ENCODE results near the gene CHMP1A. TPM values are rescaled to one million over a fixed set of nuclear protein-coding genes. Genes with fewer than 3 reads are reported as not detected.
A peak's percentile ranks its signal among the peaks of the same experiment; 100 is the strongest.

The CHMP1A gene
- total RNA-seq, 1 experiment from 2014 or later, result 107 TPM

GRCh38 chr16:89624777-89625761 lies 32.4 kb downstream of the CHMP1A start:
- DNase-seq (ENCODE audit: low read depth), result no peak

GRCh38 chr16:89623511-89624261 lies 33.8 kb downstream of the CHMP1A start:
- no peak for DNase-seq (ENCODE audit: low read depth)

GRCh38 chr16:89621698-89622409 lies 35.7 kb downstream of the CHMP1A start:
- no peak for DNase-seq (ENCODE audit: low read depth)

DNA sequence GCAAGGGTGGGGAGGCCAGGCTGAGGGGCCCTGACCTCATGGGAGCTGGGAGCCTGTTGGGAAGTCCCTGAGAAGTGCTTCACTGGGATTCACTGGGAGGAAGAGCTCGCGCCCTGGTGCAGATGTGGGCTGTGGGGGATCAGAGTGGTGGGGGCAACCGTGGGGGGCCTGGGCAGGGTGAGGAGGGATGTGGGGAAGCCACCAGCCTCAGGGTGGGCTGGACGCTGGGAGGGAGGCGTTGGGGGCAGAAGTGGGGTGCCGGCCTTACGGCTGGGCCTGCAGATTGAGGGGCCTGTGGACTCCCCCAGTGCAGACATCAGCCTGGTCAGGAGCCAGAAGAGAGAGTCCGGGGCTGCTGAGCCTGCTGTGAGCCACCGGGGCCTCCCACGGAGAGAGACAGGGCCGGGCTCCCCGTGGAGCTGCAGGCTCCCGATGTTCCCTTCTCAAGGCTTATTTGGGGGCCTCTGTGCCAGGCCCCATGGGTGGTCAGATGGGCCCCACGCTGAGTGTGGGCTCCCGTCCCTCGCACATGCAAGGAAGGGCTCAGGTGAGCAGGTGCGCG lies 36.3 kb downstream of the CHMP1A start:
- DNase-seq (ENCODE audit: low read depth), result no peak

DNA sequence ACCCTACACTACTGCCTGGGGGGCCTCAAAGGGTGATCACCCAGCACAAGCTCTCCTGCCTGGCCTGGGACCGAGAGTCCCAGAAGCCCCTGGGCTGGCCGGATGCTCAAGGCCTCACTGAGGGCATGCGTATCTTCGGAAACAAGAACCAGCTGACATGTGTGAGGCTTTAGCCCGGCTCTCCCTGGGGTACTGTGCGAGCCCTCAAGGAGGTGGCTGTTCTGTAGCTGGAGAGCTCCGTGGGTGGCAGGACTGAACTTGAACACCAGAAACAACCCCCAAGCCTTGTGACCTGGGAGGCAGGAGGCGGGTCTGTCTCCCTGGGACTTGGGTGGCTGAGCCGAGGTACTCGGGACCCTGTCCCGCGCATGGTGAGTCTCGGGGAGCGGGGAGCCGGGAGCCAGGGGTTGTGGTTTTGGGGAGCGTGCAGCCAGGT lies 37.1 kb downstream of the CHMP1A start:
- no peak for DNase-seq (ENCODE audit: low read depth)

DNA sequence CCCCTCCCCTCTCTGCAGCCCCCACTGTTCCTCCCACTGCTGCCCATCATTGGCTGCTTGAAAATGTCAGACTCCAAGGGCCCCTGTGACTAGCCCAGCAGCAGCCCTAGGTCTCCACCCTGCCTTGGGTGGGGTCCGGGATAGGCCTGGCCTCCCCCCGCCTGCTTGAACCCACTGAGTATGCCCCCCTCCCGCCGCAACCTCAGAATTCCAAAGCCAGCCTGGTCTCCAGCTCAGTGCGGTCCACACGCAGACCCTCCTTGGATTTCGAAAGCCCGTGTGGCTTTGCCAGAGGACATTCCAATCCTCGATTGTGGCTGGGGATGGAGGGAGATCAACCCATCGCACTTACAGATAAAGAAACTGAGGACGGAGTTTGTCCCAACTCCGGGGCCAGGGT lies 37.7 kb downstream of the CHMP1A start:
- DNase-seq (ENCODE audit: low read depth), result no peak

DNA sequence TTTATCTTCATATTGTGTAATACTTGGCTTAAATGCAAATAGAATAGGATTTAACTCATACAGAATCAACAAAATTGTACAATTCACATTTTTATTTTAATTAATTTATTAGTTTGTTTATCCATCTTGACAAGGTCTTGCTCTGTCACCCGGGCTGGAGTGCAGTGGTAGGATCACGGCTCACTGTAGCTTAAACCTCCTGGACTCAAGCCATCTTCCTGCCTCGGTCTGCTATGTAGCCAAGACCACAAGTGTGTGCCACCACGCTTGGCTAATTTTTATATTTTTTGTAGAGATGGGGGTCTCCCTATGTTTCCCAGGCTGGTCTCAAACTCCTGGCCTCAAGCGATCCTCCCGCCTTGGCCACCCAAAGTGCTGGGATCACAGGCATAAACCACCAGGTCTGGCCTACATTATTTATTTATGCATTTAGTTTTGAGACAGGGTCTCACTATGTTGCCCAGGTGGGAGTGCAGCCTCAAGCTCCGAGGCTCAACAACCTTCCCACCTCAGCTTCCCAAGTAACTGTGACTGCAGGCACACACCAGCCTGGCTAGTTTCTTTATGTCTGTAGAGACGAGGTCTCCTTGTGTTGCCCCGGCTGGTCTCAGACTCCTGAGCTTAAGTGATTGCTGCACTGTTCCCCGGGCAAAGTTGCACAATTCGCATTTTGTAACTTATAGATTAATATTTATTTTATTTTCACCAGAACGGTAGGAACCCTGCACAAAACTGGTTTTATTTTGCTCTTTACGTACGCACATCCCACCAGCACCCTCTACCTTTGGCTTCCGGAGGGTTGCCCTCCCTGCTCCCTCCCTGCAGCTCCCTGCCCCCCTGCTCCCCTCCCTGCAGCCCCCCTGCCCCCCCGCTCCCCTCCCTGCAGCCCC lies 39.2 kb downstream of the CHMP1A start:
- DNase-seq (ENCODE audit: low read depth), result no peak

DNA sequence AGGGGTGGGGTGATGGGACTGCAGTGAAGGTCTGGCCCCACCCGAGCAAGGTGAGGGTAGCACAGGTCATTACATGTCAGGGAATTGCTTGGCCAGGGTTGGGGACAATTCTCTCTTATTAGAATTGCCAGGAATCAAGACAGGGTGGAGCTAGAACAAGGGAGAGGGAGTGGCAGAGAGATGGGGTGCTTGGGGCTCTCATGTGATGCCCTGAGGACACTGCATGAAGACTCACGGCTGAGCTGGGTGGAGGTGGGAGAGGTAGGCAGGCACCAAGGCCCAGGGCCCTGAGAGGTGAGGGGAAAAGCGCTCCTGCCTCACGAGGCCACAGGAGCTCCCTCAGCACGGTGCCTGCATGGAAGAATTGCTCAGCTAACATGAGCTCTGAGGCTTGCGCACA lies 40.5 kb downstream of the CHMP1A start:
- no peak for DNase-seq (ENCODE audit: low read depth)

GRCh38 chr16:89616623-89617022 lies 40.9 kb downstream of the CHMP1A start:
- no peak for DNase-seq (ENCODE audit: low read depth)

DNA sequence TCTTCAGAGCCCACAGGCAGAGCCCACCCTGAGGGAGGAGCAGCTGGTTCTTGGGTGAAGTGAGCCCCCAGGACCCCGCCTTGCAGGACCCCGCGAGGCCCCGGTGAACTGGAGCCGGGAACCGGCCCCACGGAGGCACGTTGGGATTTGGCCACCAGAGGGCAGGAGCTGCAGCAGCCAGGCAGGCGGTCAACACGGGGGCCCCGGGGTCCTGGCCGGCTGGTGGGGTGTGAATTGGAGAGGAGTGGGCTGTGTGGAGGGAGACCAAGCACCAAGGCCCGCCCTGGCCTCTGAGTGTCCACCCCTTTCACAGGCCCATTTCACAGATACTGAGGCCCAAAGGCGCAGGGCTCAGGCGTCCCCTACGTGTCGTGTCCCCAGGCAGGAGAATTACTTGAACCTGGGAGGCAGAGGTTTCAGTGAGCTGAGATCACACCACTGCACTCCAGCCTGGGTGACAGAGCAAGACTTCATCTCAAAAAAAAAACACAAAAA lies 41.9 kb downstream of the CHMP1A start:
- no peak for DNase-seq (ENCODE audit: low read depth)

- DNase-seq (ENCODE audit: low read depth), result no peak
Measured at GRCh38 chr16:89615176-89615575, 42.3 kb downstream of the CHMP1A start.

DNA sequence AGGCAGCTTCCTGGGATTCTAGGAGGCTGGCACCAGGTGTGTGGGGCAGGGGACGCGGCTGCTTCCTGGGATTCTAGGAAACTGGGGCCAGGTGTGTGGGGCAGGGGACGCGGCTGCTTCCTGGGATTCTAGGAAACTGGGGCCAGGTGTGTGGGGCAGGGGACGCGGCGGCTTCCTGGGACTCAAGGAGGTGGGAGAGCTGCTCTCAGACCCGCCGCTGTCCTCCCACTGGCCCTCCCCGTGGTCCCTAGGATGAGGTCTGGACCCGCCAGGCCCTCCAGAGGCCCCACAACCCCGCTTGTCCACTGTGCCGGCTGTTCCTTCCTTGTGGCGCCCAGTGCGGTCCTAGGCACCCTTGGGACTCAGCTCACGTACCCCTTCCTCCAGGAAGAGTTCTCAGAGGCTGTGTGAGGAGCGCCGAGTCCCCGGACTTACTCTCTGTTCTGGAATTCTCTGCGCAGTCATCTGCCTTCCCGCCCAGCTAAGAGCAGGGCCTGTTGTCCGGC lies 43.5 kb downstream of the CHMP1A start:
- DNase-seq (ENCODE audit: low read depth), result no peak

DNA sequence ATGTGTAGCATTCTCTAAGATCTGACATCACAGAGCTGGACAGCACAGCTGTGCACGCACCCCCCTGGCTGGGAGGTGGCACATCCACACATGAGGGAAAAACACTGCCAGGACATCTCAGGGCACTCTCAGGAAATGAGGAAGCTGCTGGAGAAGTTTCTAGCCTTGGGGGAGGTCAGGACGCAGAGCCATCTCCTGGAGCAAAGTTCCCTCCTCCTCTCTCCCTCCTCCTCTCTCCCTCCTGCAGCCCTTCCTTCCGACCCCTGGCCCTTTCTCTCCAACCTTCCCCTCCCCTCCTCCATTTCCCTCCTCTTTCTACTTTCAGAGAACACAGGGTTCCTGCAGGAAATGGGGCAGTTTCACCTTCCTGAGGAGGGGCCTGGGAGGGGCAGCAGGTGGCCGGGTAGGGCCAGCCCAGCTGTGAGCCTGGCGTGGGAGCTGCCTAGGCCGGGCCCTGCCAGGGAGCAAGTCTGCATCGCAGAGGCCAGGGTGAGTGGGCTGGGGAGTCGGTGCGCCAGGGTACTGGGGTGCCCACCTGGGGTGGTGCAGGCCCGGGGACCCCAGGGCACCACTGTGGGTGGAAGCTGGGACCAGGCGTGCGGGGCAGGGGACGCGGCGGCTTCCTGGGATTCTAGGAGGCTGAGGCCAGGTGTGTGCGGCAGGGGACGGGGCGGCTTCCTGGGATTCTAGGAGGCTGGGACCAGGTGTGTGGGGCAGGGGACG lies 44.1 kb downstream of the CHMP1A start, which contains the start of gene DPEP1:
TSS of gene DPEP1 (plus strand) at position 412 of the 723 bp plus-strand sequence. CDS start 16,769 bp downstream, outside the sequence.
- DNase-seq (ENCODE audit: low read depth), result peak; percentile 29

GRCh38 chr16:89612415-89613166 lies 44.9 kb downstream of the CHMP1A start:
- DNase-seq (ENCODE audit: low read depth), result no peak

DNA sequence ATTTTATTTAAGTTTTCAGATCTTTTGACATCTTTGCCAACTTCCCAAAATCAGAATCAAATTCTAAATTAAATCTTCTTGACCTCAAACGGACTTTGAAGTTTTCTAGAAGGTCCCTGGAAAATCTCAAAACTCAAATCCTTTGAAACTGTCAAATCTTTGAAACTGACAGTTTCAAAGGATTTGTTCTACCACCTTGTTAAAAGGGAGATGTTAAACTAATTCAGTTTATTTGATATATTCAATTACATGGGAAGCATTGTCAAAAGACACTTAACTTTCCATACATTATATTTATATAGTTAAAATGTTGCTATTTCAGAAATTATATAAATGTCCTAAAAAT lies 47.4 kb downstream of the CHMP1A start:
- no peak for DNase-seq (ENCODE audit: low read depth)

- DNase-seq (ENCODE audit: low read depth), result no peak
Measured at GRCh38 chr16:89607937-89608740, 49.4 kb downstream of the CHMP1A start.

DNA sequence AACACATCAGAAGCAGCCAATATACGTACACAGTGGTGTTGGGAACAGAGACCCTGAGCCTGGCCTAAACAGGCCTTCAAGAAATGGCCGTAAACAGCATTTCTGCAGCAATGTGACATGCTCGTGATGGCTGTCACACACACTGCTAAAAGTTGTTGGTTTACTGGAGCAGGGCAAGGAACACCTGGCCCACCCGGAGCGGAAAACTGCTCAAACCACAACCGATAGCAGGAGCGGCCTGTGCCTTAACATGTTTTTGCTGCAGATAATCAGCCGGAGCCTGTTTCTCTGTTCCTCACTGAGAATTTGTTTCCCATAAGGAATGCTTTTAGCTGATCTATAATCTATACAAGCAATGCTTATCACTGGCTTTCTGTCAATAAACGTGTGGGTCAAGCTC lies 50.1 kb downstream of the CHMP1A start:
- DNase-seq (ENCODE audit: low read depth), result no peak

GRCh38 chr16:89606006-89606405 lies 51.5 kb downstream of the CHMP1A start:
- no peak for DNase-seq (ENCODE audit: low read depth)

All from LHCN-M2 (cell line).